GM23338 (cell line): ENCODE measurements around the gene INSL3.

Source experiments
- CREB1 ChIP-seq: fragments of 250-450 bp; sonication (Bioruptor Pico); IDR thresholded peaks from 2 replicates; pipeline ENCODE4 v1.5.0; 2020; ENCODE audit warnings: low read depth, mild to moderate bottlenecking, moderate library complexity
- CTCF ChIP-seq, 2 experiments: fragments of 200-600 bp in 1 of 2; sonication (generic) in 1 of 2; conservative IDR thresholded peaks; 2 replicates each; pipeline versions ENCODE4 v1.5.1 to v1.6.1; 2016 to 2017; ENCODE audit warnings: antibody characterized with exemption in 2 of 2, low read depth in 2 of 2, mild to moderate bottlenecking in 2 of 2, moderate library complexity in 1 of 2
- EZH2 ChIP-seq: fragments of 200-600 bp; sonication (generic); IDR thresholded peaks from one replicate; pipeline ENCODE4 v1.8.0; 2017; ENCODE audit warnings: antibody characterized with exemption, mild to moderate bottlenecking, low read depth; ENCODE audit not compliant: unreplicated experiment
- JUNB ChIP-seq: IDR thresholded peaks from one replicate; pipeline ENCODE4 v1.6.1; 2016; ENCODE audit warnings: antibody characterized with exemption; ENCODE audit not compliant: unreplicated experiment
- POLR2AphosphoS5 ChIP-seq: IDR thresholded peaks from 2 replicates; pipeline ENCODE4 v1.6.1; 2016; ENCODE audit warnings: antibody characterized with exemption, low read depth
- REST ChIP-seq: IDR thresholded peaks from one replicate; pipeline ENCODE4 v1.6.1; 2018; ENCODE audit warnings: antibody characterized with exemption; ENCODE audit not compliant: unreplicated experiment
- ZNF114 ChIP-seq: fragments of 250-450 bp; sonication (Bioruptor Pico); IDR thresholded peaks from 2 replicates; pipeline ENCODE4 v1.5.0; 2020; ENCODE audit warnings: mild to moderate bottlenecking, moderate library complexity
- ZNF331 ChIP-seq: fragments of 250-450 bp; sonication (Bioruptor Pico); IDR thresholded peaks from 2 replicates; pipeline ENCODE4 v1.5.0; 2020; ENCODE audit warnings: low read depth, mild to moderate bottlenecking, moderate library complexity
- TF ChIP-seq, protein P1 (sequence below): IDR thresholded peaks from 2 replicates; pipeline ENCODE4 v1.6.1; 2016; ENCODE audit warnings: antibody characterized with exemption
- TF ChIP-seq, protein P2 (sequence below): fragments of 250-450 bp; sonication (Bioruptor Pico); IDR thresholded peaks from 2 replicates; pipeline ENCODE4 v1.5.0; 2020; ENCODE audit warnings: mild to moderate bottlenecking, moderate library complexity

DNA sequence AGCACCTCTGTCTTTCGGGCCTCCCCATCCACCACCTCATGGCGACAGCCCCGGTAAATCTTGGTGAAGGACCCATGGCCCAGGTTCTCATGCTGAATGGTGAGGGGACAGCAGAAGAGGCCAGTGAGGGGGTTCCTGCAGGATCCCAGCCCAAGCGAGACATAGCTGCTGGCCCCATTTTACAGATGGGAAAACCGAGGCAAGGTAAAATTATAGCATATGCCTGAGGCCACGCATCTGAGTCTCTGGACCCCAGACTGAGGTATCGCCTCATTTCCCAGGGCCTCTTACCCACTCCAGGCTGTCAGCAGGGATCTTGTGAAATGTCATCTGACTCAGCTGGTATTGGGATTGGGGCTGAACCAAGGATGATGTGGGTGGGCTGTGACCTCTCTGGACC is 16.7 kb upstream of the INSL3 start:
- no peak for TF ChIP-seq POLR2AphosphoS5
- no peak for TF ChIP-seq CTCF (conservative IDR thresholded peaks at IDR 0.05; ENCODE audit: low read depth in 2 of 2)
- TF ChIP-seq, protein P1, sequence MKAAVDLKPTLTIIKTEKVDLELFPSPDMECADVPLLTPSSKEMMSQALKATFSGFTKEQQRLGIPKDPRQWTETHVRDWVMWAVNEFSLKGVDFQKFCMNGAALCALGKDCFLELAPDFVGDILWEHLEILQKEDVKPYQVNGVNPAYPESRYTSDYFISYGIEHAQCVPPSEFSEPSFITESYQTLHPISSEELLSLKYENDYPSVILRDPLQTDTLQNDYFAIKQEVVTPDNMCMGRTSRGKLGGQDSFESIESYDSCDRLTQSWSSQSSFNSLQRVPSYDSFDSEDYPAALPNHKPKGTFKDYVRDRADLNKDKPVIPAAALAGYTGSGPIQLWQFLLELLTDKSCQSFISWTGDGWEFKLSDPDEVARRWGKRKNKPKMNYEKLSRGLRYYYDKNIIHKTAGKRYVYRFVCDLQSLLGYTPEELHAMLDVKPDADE: no peak
- no peak for TF ChIP-seq REST
- TF ChIP-seq, protein P2, sequence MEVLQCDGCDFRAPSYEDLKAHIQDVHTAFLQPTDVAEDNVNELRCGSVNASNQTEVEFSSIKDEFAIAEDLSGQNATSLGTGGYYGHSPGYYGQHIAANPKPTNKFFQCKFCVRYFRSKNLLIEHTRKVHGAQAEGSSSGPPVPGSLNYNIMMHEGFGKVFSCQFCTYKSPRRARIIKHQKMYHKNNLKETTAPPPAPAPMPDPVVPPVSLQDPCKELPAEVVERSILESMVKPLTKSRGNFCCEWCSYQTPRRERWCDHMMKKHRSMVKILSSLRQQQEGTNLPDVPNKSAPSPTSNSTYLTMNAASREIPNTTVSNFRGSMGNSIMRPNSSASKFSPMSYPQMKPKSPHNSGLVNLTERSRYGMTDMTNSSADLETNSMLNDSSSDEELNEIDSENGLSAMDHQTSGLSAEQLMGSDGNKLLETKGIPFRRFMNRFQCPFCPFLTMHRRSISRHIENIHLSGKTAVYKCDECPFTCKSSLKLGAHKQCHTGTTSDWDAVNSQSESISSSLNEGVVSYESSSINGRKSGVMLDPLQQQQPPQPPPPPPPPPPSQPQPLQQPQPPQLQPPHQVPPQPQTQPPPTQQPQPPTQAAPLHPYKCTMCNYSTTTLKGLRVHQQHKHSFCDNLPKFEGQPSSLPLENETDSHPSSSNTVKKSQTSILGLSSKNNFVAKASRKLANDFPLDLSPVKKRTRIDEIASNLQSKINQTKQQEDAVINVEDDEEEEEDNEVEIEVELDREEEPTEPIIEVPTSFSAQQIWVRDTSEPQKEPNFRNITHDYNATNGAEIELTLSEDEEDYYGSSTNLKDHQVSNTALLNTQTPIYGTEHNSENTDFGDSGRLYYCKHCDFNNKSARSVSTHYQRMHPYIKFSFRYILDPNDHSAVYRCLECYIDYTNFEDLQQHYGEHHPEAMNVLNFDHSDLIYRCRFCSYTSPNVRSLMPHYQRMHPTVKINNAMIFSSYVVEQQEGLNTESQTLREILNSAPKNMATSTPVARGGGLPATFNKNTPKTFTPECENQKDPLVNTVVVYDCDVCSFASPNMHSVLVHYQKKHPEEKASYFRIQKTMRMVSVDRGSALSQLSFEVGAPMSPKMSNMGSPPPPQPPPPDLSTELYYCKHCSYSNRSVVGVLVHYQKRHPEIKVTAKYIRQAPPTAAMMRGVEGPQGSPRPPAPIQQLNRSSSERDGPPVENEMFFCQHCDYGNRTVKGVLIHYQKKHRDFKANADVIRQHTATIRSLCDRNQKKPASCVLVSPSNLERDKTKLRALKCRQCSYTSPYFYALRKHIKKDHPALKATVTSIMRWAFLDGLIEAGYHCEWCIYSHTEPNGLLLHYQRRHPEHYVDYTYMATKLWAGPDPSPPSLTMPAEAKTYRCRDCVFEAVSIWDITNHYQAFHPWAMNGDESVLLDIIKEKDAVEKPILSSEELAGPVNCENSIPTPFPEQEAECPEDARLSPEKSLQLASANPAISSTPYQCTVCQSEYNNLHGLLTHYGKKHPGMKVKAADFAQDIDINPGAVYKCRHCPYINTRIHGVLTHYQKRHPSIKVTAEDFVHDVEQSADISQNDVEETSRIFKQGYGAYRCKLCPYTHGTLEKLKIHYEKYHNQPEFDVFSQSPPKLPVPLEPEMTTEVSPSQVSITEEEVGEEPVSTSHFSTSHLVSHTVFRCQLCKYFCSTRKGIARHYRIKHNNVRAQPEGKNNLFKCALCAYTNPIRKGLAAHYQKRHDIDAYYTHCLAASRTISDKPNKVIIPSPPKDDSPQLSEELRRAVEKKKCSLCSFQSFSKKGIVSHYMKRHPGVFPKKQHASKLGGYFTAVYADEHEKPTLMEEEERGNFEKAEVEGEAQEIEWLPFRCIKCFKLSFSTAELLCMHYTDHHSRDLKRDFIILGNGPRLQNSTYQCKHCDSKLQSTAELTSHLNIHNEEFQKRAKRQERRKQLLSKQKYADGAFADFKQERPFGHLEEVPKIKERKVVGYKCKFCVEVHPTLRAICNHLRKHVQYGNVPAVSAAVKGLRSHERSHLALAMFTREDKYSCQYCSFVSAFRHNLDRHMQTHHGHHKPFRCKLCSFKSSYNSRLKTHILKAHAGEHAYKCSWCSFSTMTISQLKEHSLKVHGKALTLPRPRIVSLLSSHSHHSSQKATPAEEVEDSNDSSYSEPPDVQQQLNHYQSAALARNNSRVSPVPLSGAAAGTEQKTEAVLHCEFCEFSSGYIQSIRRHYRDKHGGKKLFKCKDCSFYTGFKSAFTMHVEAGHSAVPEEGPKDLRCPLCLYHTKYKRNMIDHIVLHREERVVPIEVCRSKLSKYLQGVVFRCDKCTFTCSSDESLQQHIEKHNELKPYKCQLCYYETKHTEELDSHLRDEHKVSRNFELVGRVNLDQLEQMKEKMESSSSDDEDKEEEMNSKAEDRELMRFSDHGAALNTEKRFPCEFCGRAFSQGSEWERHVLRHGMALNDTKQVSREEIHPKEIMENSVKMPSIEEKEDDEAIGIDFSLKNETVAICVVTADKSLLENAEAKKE (CRISPR knock-in tag): no peak
- no peak for TF ChIP-seq EZH2
- no peak for TF ChIP-seq CREB1 (CRISPR knock-in tag)
- TF ChIP-seq JUNB: no peak
- TF ChIP-seq ZNF331 (CRISPR knock-in tag): no peak
- TF ChIP-seq ZNF114 (CRISPR knock-in tag): no peak
